ENCODE results near the gene PPL. TPM values are rescaled to one million over a fixed set of nuclear protein-coding genes. Genes with fewer than 3 reads are reported as not detected.

PPL gene
- total and polyA plus RNA-seq, 2 of the 13 experiments (the other 11 are each of a cell fraction or from before 2014, with no cell fraction given) = 5.7 to 6.6 TPM

DNA sequence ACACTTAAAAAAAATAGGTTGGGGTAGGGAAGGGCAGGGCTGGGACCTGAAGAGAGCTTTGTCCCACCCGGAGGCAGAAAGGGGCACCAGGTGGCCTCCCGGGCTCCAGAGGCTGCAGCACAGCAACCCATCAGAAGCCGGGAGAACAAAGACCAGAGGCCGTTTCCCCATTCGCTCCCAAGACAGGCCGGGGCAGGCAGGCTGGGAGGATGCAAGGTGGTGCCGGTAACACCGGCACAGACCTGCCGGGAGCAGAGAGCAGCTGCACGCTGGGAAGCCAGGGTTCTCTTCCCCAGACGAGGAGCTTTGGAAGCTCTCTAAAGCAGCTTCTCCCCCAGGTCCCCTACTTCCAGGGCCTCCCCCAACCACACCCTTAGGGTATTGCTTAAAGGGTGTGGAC lies 5.6 kb downstream of the PPL start:
- in situ Hi-C loops (cut with HindIII; ENCODE audit: extremely low pct_ligation_motif_present, low pct_unique_long_range_greater_than_20kb) = no loop called here
- Histone ChIP-seq H3K9ac (ENCODE audit: insufficient read depth, low read depth, low read length) (no peak overlapping the region), H3K36me3 (replicated peaks in 1 of 2; ENCODE audit: control insufficient read depth in 1 of 2, insufficient read depth in 2 of 2, low read length in 2 of 2) (peaks cover 0 to 1% of the 10 kb centered on the region in 2 experiments; a peak in 2 of 5 replicates), H3K9me3 (ENCODE audit: low read length) (peaks cover 6% of the 10 kb centered on the region; the same call in 1 of the 2 replicates), H3K27me3 (ENCODE audit: control insufficient read depth in 1 of 2, insufficient read depth in 2 of 2, low read length in 2 of 2) (no peaks in the 10 kb centered on the region), H3K4me2 (ENCODE audit: low read depth, low read length) (no peak overlapping the region), H4K20me1 (ENCODE audit: insufficient read depth, low read length) (no peaks in the 10 kb centered on the region), H3K27ac (ENCODE audit: extremely low read length, insufficient read depth, low read length) (no peak overlapping the region), H3K4me1 (ENCODE audit: insufficient read depth, low read length) (peaks cover 12% of the 10 kb centered on the region; the same call in 1 of the 2 replicates), H2AFZ (ENCODE audit: low read length) (no peak overlapping the region), H3K4me3 (replicated peaks in 1 of 3; ENCODE audit: insufficient read depth in 1 of 3, low read depth in 2 of 3, low read length in 3 of 3) (no peak overlapping the region), H3K79me2 (ENCODE audit: insufficient read depth, low read length) (peaks cover 2% of the 10 kb centered on the region)
- DNase-seq (ENCODE audit: low spot score) (no peak), FAIRE-seq (no peak), ATAC-seq (no peak)
- BruUV-seq (replicated peaks) = no TSS peak
- WGBS (ENCODE audit: low lambda C conversion rate) = 90% methylated on average over 11 of the region's 11 CpGs
- CTCF ChIA-PET (ENCODE audit: low intra/inter-chr PET ratio, low total read pairs) = no interaction called here
- no peak for TF ChIP-seq ARNT (IDR thresholded peaks at IDR 0.05)
- TF ChIP-seq MXD4 (CRISPR knock-in tag; IDR thresholded peaks at IDR 0.05) = no peak
- TF ChIP-seq, protein P1, sequence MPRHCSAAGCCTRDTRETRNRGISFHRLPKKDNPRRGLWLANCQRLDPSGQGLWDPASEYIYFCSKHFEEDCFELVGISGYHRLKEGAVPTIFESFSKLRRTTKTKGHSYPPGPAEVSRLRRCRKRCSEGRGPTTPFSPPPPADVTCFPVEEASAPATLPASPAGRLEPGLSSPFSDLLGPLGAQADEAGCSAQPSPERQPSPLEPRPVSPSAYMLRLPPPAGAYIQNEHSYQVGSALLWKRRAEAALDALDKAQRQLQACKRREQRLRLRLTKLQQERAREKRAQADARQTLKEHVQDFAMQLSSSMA (CRISPR knock-in tag; IDR thresholded peaks at IDR 0.05) = no peak
- TF ChIP-seq ZNF496 (CRISPR knock-in tag; IDR thresholded peaks at IDR 0.05; ENCODE audit: insufficient replicate concordance) = no peak
- no peak for TF ChIP-seq MED8 (CRISPR knock-in tag; IDR thresholded peaks at IDR 0.05; ENCODE audit: insufficient replicate concordance)
- no peak for TF ChIP-seq ZSCAN31 (CRISPR knock-in tag; IDR thresholded peaks at IDR 0.05; ENCODE audit: low read depth)
- no peak for TF ChIP-seq GFI1 (CRISPR knock-in tag; IDR thresholded peaks at IDR 0.05; ENCODE audit: borderline replicate concordance)
- no peak for TF ChIP-seq KIAA2018 (CRISPR knock-in tag; IDR thresholded peaks at IDR 0.05; ENCODE audit: borderline replicate concordance)
- TF ChIP-seq U2AF2 (IDR thresholded peaks at IDR 0.05; ENCODE audit: low read depth, low read length) = no peak
- no peak for TF ChIP-seq GATAD2A (CRISPR knock-in tag; IDR thresholded peaks at IDR 0.05)
- no peak for TF ChIP-seq ZNF33B (CRISPR knock-in tag; IDR thresholded peaks at IDR 0.05)
- TF ChIP-seq ZNF768 (CRISPR knock-in tag; IDR thresholded peaks at IDR 0.05) = no peak
- POLR2A ChIA-PET = interaction anchor here (1.0 to 1.6 kb wide), 3 partner anchors 12 to 26 kb away, joined by 3 to 6 read pairs (median 4); no protein-coding TSS in a partner anchor
- intact Hi-C loops (cut with micrococcal nuclease; ENCODE audit: unreplicated experiment) = no loop called here

All from HepG2 (cell line).